H1 (cell line): Measurements from ENCODE around the gene KXD1. TPM values are rescaled to one million over a fixed set of nuclear protein-coding genes. Genes with fewer than 3 reads are reported as not detected.

Experiments
- CBX5 ChIP-seq: fragments of 300-800, 300-1000 bp; sonication (generic); IDR thresholded peaks from 2 replicates; pipeline ENCODE4 v1.7.1; 2016; ENCODE audit warnings: antibody characterized with exemption, low read length, low read depth
- CREB1 ChIP-seq: IDR thresholded peaks from 2 replicates; pipeline ENCODE4 v1.6.1; 2012; ENCODE audit warnings: inconsistent platforms
- CTBP2 ChIP-seq: IDR thresholded peaks from 2 replicates; pipeline ENCODE4 v1.7.0; 2011; ENCODE audit warnings: borderline replicate concordance, mild to moderate bottlenecking, moderate library complexity, mixed read lengths, low read length; ENCODE audit not compliant: insufficient read depth, insufficient read length
- GABPA ChIP-seq: IDR thresholded peaks from 2 replicates; pipeline ENCODE4 v1.6.1; 2011; ENCODE audit warnings: mild to moderate bottlenecking, low read length, moderate library complexity, borderline replicate concordance; ENCODE audit not compliant: insufficient read depth
- JUND ChIP-seq: IDR thresholded peaks from 2 replicates; pipeline ENCODE4 v1.6.1; 2011; ENCODE audit warnings: mild to moderate bottlenecking, improper control_type of control experiment, low read length
- KDM4A ChIP-seq: IDR thresholded peaks from one replicate; pipeline ENCODE4 v1.7.1; 2012; ENCODE audit warnings: low read depth, mild to moderate bottlenecking, moderate library complexity, low read length, inconsistent platforms; ENCODE audit not compliant: severe bottlenecking
- MAFK ChIP-seq: IDR thresholded peaks from 2 replicates; pipeline ENCODE4 v1.6.1; 2012; ENCODE audit warnings: low read depth, mild to moderate bottlenecking, improper control_type of control experiment, low read length
- NANOG ChIP-seq: IDR thresholded peaks from 2 replicates; pipeline ENCODE4 v1.6.1; 2011; ENCODE audit warnings: low read length, low read depth, mild to moderate bottlenecking, inconsistent platforms; ENCODE audit not compliant: insufficient read depth, poor library complexity, severe bottlenecking
- PHF8 ChIP-seq: fragments of 200-600 bp; sonication (generic); conservative IDR thresholded peaks from 2 replicates; pipeline ENCODE4 v1.7.1; 2012; ENCODE audit warnings: low read depth, mild to moderate bottlenecking, inconsistent platforms, low read length, moderate library complexity
- POLR2AphosphoS5 ChIP-seq: IDR thresholded peaks from 2 replicates; pipeline ENCODE4 v1.6.1; 2011; ENCODE audit warnings: low read depth, low read length
- POU5F1 ChIP-seq: IDR thresholded peaks from 2 replicates; pipeline ENCODE4 v1.6.1; 2011; ENCODE audit warnings: low read depth, mild to moderate bottlenecking, low read length, moderate library complexity
- RNF2 ChIP-seq: fragments of 200-900, 300-1000 bp; sonication (generic); IDR thresholded peaks from 2 replicates; pipeline ENCODE4 v1.7.1; 2016; ENCODE audit warnings: borderline replicate concordance, low read depth, mild to moderate bottlenecking, antibody characterized with exemption, low read length; ENCODE audit not compliant: poor library complexity, severe bottlenecking; ENCODE audit errors: missing control alignments
- SIN3A ChIP-seq, 2 experiments: IDR thresholded peaks in 1 of 2; conservative IDR thresholded peaks in 1 of 2; 2 replicates each; pipeline ENCODE4 v1.6.1; 2011 to 2012; ENCODE audit warnings: low read length in 2 of 2, improper control_type of control experiment in 1 of 2, low read depth in 1 of 2, mild to moderate bottlenecking in 1 of 2
- SP2 ChIP-seq: IDR thresholded peaks from 2 replicates; pipeline ENCODE4 v1.6.1; 2012; ENCODE audit warnings: mild to moderate bottlenecking, low read length, inconsistent platforms
- TAF1 ChIP-seq: IDR thresholded peaks from 2 replicates; pipeline ENCODE4 v1.6.1; 2011; ENCODE audit warnings: mild to moderate bottlenecking, low read depth, low read length
- TCF12 ChIP-seq: IDR thresholded peaks from 2 replicates; pipeline ENCODE4 v1.6.1; 2011; ENCODE audit warnings: low read depth, mild to moderate bottlenecking, low read length
- polyA plus RNA-seq, 7 experiments: library from polyadenylated mRNA; depleted of rRNA in 3 of 7; stranded (reverse) in 5 of 7; unstranded in 2 of 7; fragments of >200 nt in 5 of 7; fragments of 200-250 nt in 2 of 7; gene quantifications; 1 replicate in 5 of 7; 2 replicates in 1 of 7; 4 replicates in 1 of 7; pipeline versions ENCODE4 v1.2.1 to v1.2.3, GENCODE V29; 2011 to 2013; ENCODE audit warnings: missing spikeins in 2 of 7, mixed read lengths in 2 of 7
- total RNA-seq: library from RNA; stranded (reverse); fragmentation: NEBNext Ultra II Directional; extraction: Animal tissue kit (Norgen Biotek cat#: 25700); gene quantifications from 2 replicates; pipeline ENCODE4 v1.2.1, GENCODE V29; 2021
- TF ChIP-seq, protein P1 (sequence below): IDR thresholded peaks from 2 replicates; pipeline ENCODE4 v1.6.1; 2011; ENCODE audit warnings: low read length, improper control_type of control experiment
- TF ChIP-seq, protein P2 (sequence below): IDR thresholded peaks from 2 replicates; pipeline ENCODE4 v1.6.1; 2012; ENCODE audit warnings: inconsistent platforms

The KXD1 gene
- total and polyA plus RNA-seq, 2 of the 8 experiments (the other 6 are each of a cell fraction or from before 2014, with no cell fraction given) = 115 to 267 TPM

DNA sequence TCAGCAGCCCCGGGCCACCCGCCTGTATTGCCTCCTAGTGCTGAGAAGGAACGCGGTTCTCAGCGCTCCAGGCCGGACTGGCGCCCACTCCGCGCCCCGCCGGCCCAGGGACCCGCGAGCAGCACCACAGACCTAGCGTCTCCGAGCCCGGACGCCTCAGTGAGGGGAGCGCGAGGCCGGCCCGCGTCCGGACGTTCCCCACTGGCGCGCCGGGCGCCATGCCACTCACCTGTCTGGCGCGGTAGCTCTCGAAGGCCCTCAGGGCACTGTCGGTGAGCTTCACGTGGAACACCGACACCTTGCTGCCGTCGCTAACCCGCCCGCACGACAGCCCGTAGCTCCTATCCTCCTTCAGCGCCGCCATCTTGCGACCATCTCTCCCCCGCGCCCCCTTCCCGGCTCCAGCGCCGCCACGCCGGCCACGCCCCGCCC lies 36.0 kb upstream of the KXD1 start, which contains the start of gene ELL (continued):
- TF ChIP-seq CBX5 (no peak), RNF2 (no peak), KDM4A (peak; percentile 36), SP2 (no peak), SIN3A (conservative IDR thresholded peaks at IDR 0.05 in 1 of 2, IDR thresholded peaks at IDR 0.05 in 1 of 2; ENCODE audit: low read depth in 1 of 2, low read length in 2 of 2) (no peak), GABPA (no peak), NANOG (no peak), PHF8 (peak; percentile 96), TCF12 (no peak), POU5F1 (no peak), CREB1 (no peak), MAFK (no peak), TAF1 (peak; percentile 76), POLR2AphosphoS5 (peak; percentile 86), JUND (no peak), CTBP2 (no peak)
- TF ChIP-seq, protein P1, sequence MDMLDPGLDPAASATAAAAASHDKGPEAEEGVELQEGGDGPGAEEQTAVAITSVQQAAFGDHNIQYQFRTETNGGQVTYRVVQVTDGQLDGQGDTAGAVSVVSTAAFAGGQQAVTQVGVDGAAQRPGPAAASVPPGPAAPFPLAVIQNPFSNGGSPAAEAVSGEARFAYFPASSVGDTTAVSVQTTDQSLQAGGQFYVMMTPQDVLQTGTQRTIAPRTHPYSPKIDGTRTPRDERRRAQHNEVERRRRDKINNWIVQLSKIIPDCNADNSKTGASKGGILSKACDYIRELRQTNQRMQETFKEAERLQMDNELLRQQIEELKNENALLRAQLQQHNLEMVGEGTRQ = no peak
- TF ChIP-seq, protein P2, sequence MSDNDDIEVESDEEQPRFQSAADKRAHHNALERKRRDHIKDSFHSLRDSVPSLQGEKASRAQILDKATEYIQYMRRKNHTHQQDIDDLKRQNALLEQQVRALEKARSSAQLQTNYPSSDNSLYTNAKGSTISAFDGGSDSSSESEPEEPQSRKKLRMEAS = peak; percentile 7; the same call in 1 of the 2 replicates
